ENCODE data around the gene SLC25A5.
"Not testable (repeated sequence)": the region's sequence is repeated elsewhere in the genome, so short reads cannot be mapped to it uniquely, and the experiment has no call there.

SLC25A5 gene

GRCh38 chrX:119478504-119478903 is 10.3 kb downstream of the SLC25A5 start:
- no peak for DNase-seq

GRCh38 chrX:119479845-119480244 is 11.6 kb downstream of the SLC25A5 start:
- no peak for DNase-seq

- no peak for DNase-seq
Observed at GRCh38 chrX:119481323-119481801, 13.1 kb downstream of the SLC25A5 start.

- no peak for DNase-seq
Observed at GRCh38 chrX:119482041-119482440, 13.8 kb downstream of the SLC25A5 start.

- peak; percentile 69 to 79 for DNase-seq
Observed at GRCh38 chrX:119482481-119483480, 14.5 kb downstream of the SLC25A5 start.

GRCh38 chrX:119486745-119487144 is 18.5 kb downstream of the SLC25A5 start:
- no peak for DNase-seq

- DNase-seq: not testable (repeated sequence)
Observed at GRCh38 chrX:119487766-119488165, 19.5 kb downstream of the SLC25A5 start.

GRCh38 chrX:119488749-119489148 is 20.5 kb downstream of the SLC25A5 start:
- peak in 1 of 2 donors; percentile 49 for DNase-seq

- no peak for DNase-seq
Observed at GRCh38 chrX:119489212-119490074, 21.2 kb downstream of the SLC25A5 start.

GRCh38 chrX:119492463-119492862 is 24.2 kb downstream of the SLC25A5 start:
- DNase-seq: no peak

- not testable (repeated sequence) for DNase-seq
Observed at GRCh38 chrX:119493851-119494495, 25.7 kb downstream of the SLC25A5 start.

GRCh38 chrX:119495734-119496726 is 27.8 kb downstream of the SLC25A5 start:
- DNase-seq: no peak

- peak in 1 of 2 donors; percentile 36 for DNase-seq
Observed at GRCh38 chrX:119497185-119497584, 28.9 kb downstream of the SLC25A5 start.

- DNase-seq: no peak
Observed at GRCh38 chrX:119500061-119500800, 32.0 kb downstream of the SLC25A5 start.

- no peak for DNase-seq
Observed at GRCh38 chrX:119501511-119502148, 33.4 kb downstream of the SLC25A5 start.

- DNase-seq: peak in 1 of 2 donors; percentile 22
Observed at GRCh38 chrX:119502727-119503483, 34.7 kb downstream of the SLC25A5 start.

GRCh38 chrX:119503484-119503861 is 35.2 kb downstream of the SLC25A5 start:
- DNase-seq: no peak

- not testable (repeated sequence) for DNase-seq
Observed at GRCh38 chrX:119505145-119505544, 36.9 kb downstream of the SLC25A5 start.

GRCh38 chrX:119505945-119506344 is 37.7 kb downstream of the SLC25A5 start:
- DNase-seq: no peak

Measured in inflammatory macrophage treated with lipopolysaccharide for 1 hour (primary cell).